Endothelial cell of umbilical vein (primary cell): ENCODE results near the gene TMC3. TPM values are rescaled to one million over a fixed set of nuclear protein-coding genes. Genes with fewer than 3 reads are reported as not detected.
"Not testable (repeated sequence)": the region's sequence is repeated elsewhere in the genome, so short reads cannot be mapped to it uniquely, and the experiment has no call there.

Source experiments
- BruUV-seq: library from RNA; stranded (reverse); fragments of 400-500 nt; replicated peaks from 2 replicates; lab custom pipeline; 2021; lab: Mats Ljungman, UMichigan
- CTCF ChIA-PET: fragments of 300-600, 350-600 bp; sonication (Branson Sonifier 250); formaldehyde crosslinking; loops from one replicate; lab custom pipeline; 2021; ENCODE audit warnings: antibody characterized with exemption, inconsistent platforms; lab: Charles Lee
- POLR2A ChIA-PET: fragments of 300-600, 350-600 bp; sonication (Branson Sonifier 250); formaldehyde crosslinking; loops from one replicate; lab custom pipeline; 2021; ENCODE audit warnings: antibody characterized with exemption, inconsistent platforms; lab: Charles Lee
- DNase-seq: peaks from one replicate; pipeline ENCODE4 v3.0.0-alpha.2; 2011; ENCODE audit warnings: low read depth, low spot score
- FAIRE-seq: peaks from 2 replicates; lab custom pipeline; 2011; peaks lifted over from hg19 to GRCh38; lab: Jason Lieb, UNC
- H2AFZ ChIP-seq: 2 replicates; pipeline ENCODE4 v1.6.0; 2012; ENCODE audit warnings: low read depth, low read length, control low read depth, inconsistent platforms
- H3K27ac ChIP-seq: 2 replicates; pipeline ENCODE4 v1.5.1; 2011; ENCODE audit warnings: low read depth, mild to moderate bottlenecking, control low read depth, low read length, moderate library complexity; ENCODE audit not compliant: insufficient read depth
- H3K27me3 ChIP-seq, 2 experiments: 2 replicates each; pipeline versions ENCODE4 v1.6.0 to v1.6.1; 2011; ENCODE audit warnings: low read length in 2 of 2, mixed read lengths in 1 of 2; ENCODE audit not compliant: control insufficient read depth in 2 of 2, insufficient read depth in 2 of 2
- H3K36me3 ChIP-seq, 2 experiments: 2 replicates in 1 of 2; 3 replicates in 1 of 2; pipeline ENCODE4 v1.5.1; 2011; ENCODE audit warnings: low read length in 2 of 2, mild to moderate bottlenecking in 1 of 2, moderate library complexity in 1 of 2; ENCODE audit not compliant: control insufficient read depth in 2 of 2, insufficient read depth in 2 of 2; ENCODE audit errors: extremely low read depth in 1 of 2
- H3K4me1 ChIP-seq: 3 replicates; pipeline ENCODE4 v1.5.1; 2011; ENCODE audit warnings: mild to moderate bottlenecking, low read length; ENCODE audit not compliant: control insufficient read depth, insufficient read depth; ENCODE audit errors: extremely low read depth
- H3K4me2 ChIP-seq: 2 replicates; pipeline ENCODE4 v1.6.1; 2011; ENCODE audit warnings: low read length, control low read depth, mixed read lengths; ENCODE audit not compliant: insufficient read depth
- H3K4me3 ChIP-seq, 3 experiments: fragments of 200-600 bp in 1 of 3; sonication (generic), shearing (Covaris generic) in 1 of 3; replicated peaks in 1 of 3; 2 replicates each; pipeline ENCODE4 v1.5.1; 2011 to 2016; ENCODE audit warnings: control low read depth in 3 of 3, low read length in 3 of 3, mild to moderate bottlenecking in 2 of 3, inconsistent platforms in 1 of 3, low read depth in 1 of 3, moderate library complexity in 1 of 3; ENCODE audit not compliant: insufficient read depth in 1 of 3
- H3K79me2 ChIP-seq: 2 replicates; pipeline ENCODE4 v1.6.0; 2012; ENCODE audit warnings: low read length, inconsistent platforms; ENCODE audit not compliant: control insufficient read depth, insufficient read depth
- H3K9ac ChIP-seq: replicated peaks from 2 replicates; pipeline ENCODE3; 2011; ENCODE audit warnings: low read length, control low read depth; ENCODE audit not compliant: insufficient read depth; ENCODE audit errors: extremely low read depth
- H3K9me1 ChIP-seq: replicated peaks from 3 replicates; pipeline ENCODE4 v1.6.0; 2011; ENCODE audit warnings: mild to moderate bottlenecking, low read length; ENCODE audit not compliant: control insufficient read depth, insufficient read depth; ENCODE audit errors: extremely low read depth
- H3K9me3 ChIP-seq: replicated peaks from 2 replicates; pipeline ENCODE4 v1.5.1; 2012; ENCODE audit warnings: low read length, inconsistent platforms; ENCODE audit not compliant: control insufficient read depth, insufficient read depth
- H4K20me1 ChIP-seq: replicated peaks from 2 replicates; pipeline ENCODE3; 2011; ENCODE audit warnings: mild to moderate bottlenecking, low read length; ENCODE audit not compliant: control insufficient read depth, insufficient read depth; ENCODE audit errors: extremely low read depth
- CTCF ChIP-seq, 2 donors: IDR thresholded peaks; 1 replicate in 1 of 2; 2 replicates in 1 of 2; pipeline ENCODE4 v1.5.1; 2011; ENCODE audit warnings: low read length in 2 of 2, mild to moderate bottlenecking in 2 of 2, moderate library complexity in 2 of 2, control low read depth in 1 of 2, inconsistent platforms in 1 of 2, low read depth in 1 of 2; ENCODE audit not compliant: insufficient read depth in 1 of 2; ENCODE audit errors: extremely low read depth in 1 of 2
- EZH2 ChIP-seq: IDR thresholded peaks from 2 replicates; pipeline ENCODE4 v1.6.1; 2012; ENCODE audit warnings: borderline replicate concordance, low read depth, mild to moderate bottlenecking, moderate library complexity, low read length, inconsistent platforms; ENCODE audit not compliant: severe bottlenecking
- FOS ChIP-seq: IDR thresholded peaks from 2 replicates; pipeline ENCODE4 v1.6.1; 2011; ENCODE audit warnings: mild to moderate bottlenecking, low read length, moderate library complexity, borderline replicate concordance; ENCODE audit not compliant: insufficient read depth
- GATA2 ChIP-seq: IDR thresholded peaks from 2 replicates; pipeline ENCODE4 v1.7.0; 2011; ENCODE audit warnings: low read depth, mild to moderate bottlenecking, moderate library complexity, mixed read lengths, low read length; ENCODE audit not compliant: insufficient read length, insufficient read depth
- JUN ChIP-seq: IDR thresholded peaks from 2 replicates; pipeline ENCODE4 v1.6.1; 2011; ENCODE audit warnings: borderline replicate concordance, low read depth; ENCODE audit not compliant: insufficient read length, insufficient read depth
- MYC ChIP-seq: IDR thresholded peaks from one replicate; pipeline ENCODE4 v1.6.1; 2011; ENCODE audit warnings: mild to moderate bottlenecking, low read depth, low read length
- POLR2A ChIP-seq: IDR thresholded peaks from 2 replicates; pipeline ENCODE4 v1.6.1; 2012; ENCODE audit warnings: low read depth, mild to moderate bottlenecking, control low read depth, low read length
- POLR2AphosphoS5 ChIP-seq: IDR thresholded peaks from 2 replicates; pipeline ENCODE4 v1.6.1; 2012; ENCODE audit warnings: low read depth, mild to moderate bottlenecking, control low read depth, low read length, moderate library complexity; ENCODE audit not compliant: insufficient read depth
- dilution Hi-C: fragments of 300-500 bp; cut with MboI; formaldehyde crosslinking; loops from one replicate; pipeline ENCODE4 v1.15.0; 2019; ENCODE audit warnings: low sequenced_read_pairs; ENCODE audit not compliant: extremely low pct_ligation_motif_present
- intact Hi-C: fragments of 100-400 bp; cut with micrococcal nuclease; formaldehyde crosslinking; loops from one replicate; pipeline ENCODE4 v1.10.0; 2022
- polyA plus RNA-seq, 4 experiments: library from polyadenylated mRNA; depleted of rRNA in 3 of 4; stranded (reverse) in 3 of 4; unstranded in 1 of 4; fragments of >200 nt; gene quantifications; 2 replicates each; pipeline versions ENCODE4 v1.2.1 to v1.2.3, GENCODE V29; 2011 to 2012; ENCODE audit warnings: missing spikeins in 1 of 4
- total RNA-seq: library from RNA; stranded (reverse); gene quantifications from 2 replicates; pipeline ENCODE4 v1.2.3, GENCODE V29; 2021
- TF ChIP-seq, protein P1 (sequence below): IDR thresholded peaks from 2 replicates; pipeline ENCODE4 v1.6.1; 2011; ENCODE audit not compliant: insufficient read depth, insufficient read length

The TMC3 gene
- total and polyA plus RNA-seq, 2 donors (not counting 3 experiments of a cell fraction or from before 2014, with no cell fraction given): not detected

DNA sequence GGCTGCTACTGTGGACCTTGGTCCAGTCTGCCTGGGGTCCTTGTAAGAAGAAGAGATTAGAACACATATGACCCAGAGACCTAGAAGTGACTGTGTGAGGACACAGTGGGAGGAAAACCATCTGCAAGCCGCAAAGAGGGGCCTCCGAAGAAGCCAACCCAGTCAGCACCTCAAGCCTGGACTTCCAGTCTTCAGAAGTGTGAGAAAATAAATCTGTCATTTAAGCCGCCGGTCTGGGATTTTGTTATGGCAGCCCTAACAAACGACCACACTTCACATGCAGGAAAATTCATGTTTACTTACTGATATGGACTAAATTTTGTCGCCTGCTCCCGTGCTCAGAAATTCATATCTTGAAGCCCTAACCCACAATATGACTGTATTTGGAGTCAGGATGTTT is 44.4 kb upstream of the TMC3 start:
- FAIRE-seq (no peak), DNase-seq (no peak)
- H3K36me3 ChIP-seq: no peaks in the 10 kb centered on the region
- CTCF ChIA-PET: no interaction called here
- dilution Hi-C loops: no loop called here
- POLR2A ChIA-PET: no interaction called here
- no peaks in the 10 kb centered on the region for H3K9me1 ChIP-seq
- no peak overlapping the region for H2AFZ ChIP-seq
- no peaks in the 10 kb centered on the region for H3K9me3 ChIP-seq
- no peak overlapping the region for H3K27ac ChIP-seq
- H3K9ac ChIP-seq: no peak overlapping the region
- no peak overlapping the region for H3K4me2 ChIP-seq
- no TSS peak for BruUV-seq
- no peaks in the 10 kb centered on the region for H3K27me3 ChIP-seq
- intact Hi-C loops: no loop called here
- H4K20me1 ChIP-seq: no peaks in the 10 kb centered on the region
- H3K79me2 ChIP-seq: no peaks in the 10 kb centered on the region
- H3K4me1 ChIP-seq: no peaks in the 10 kb centered on the region
- TF ChIP-seq POLR2AphosphoS5: no peak
- no peak for TF ChIP-seq CTCF (IDR thresholded peaks at IDR 0.05; ENCODE audit: extremely low read depth in 1 of 2, insufficient read depth in 1 of 2, low read depth in 1 of 2, low read length in 2 of 2)
- TF ChIP-seq JUN: no peak
- TF ChIP-seq EZH2: no peak
- no peak for TF ChIP-seq MYC
- TF ChIP-seq, protein P1, sequence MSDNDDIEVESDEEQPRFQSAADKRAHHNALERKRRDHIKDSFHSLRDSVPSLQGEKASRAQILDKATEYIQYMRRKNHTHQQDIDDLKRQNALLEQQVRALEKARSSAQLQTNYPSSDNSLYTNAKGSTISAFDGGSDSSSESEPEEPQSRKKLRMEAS: no peak
- TF ChIP-seq FOS: no peak
- TF ChIP-seq POLR2A: no peak
- no peak for TF ChIP-seq GATA2
- H3K4me3 ChIP-seq: no peak overlapping the region

DNA sequence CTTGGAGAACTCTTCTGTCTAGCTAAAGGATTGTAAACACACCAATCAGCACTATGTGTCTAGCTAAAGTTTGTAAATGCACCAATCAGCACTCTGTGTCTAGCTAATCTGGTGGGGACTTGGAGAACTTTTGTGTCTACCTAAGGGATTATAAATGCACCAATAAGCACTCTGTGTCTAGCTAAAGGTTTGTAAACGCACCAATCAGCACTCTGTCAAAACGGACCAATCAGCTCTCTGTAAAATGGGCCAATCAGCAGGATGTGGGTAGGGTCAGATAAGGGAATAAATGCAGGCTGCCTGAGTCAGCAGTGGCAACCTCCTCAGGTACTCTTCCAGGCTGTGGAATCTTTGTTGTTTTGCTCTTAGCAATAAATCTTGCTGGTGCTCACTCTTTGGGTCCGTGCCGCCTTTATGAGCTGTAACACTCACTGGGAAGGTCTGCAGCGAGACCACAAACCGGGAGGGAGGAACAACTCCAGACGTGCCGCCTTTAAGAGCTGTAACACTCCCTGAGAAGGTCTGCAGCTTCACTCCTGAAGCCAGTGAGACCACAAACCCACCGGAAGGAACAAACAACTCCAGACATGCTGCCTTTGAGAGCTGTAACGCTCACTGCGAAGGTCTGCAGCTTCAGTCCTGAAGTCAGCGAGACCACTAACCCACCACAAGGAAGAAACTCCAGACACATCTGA is 40.4 kb upstream of the TMC3 start:
- H3K4me2 ChIP-seq, POLR2A ChIA-PET, FAIRE-seq, H3K27me3 ChIP-seq, H3K4me1 ChIP-seq, H3K9me3 ChIP-seq, H3K27ac ChIP-seq, H2AFZ ChIP-seq, H4K20me1 ChIP-seq, H3K79me2 ChIP-seq, H3K9me1 ChIP-seq, H3K4me3 ChIP-seq, intact Hi-C loops, DNase-seq, dilution Hi-C loops, BruUV-seq, H3K36me3 ChIP-seq, H3K9ac ChIP-seq: not testable (repeated sequence)
- CTCF ChIA-PET: interaction anchor here (1.7 kb wide), 1 partner anchor 13 kb away, joined by 5 read pairs; no protein-coding TSS in a partner anchor
